ENCODE data around the gene GID8.

The GID8 gene

GRCh38 chr20:62980380-62980960 is 42.5 kb downstream of the GID8 start:
- Histone ChIP-seq H3K4me1 (ENCODE audit: control insufficient read depth, insufficient read depth, low read length) (0 out of 2 replicates have a peak, but pooled peaks cover 5% of the 10 kb centered on the region), H3K4me3 (ENCODE audit: low read length) (no peak overlapping the region), H3K27me3 (ENCODE audit: control insufficient read depth, insufficient read depth, low read length) (no peaks in the 10 kb centered on the region), H3K36me3 (ENCODE audit: control insufficient read depth, insufficient read depth, low read length) (no peaks in the 10 kb centered on the region), H3K9me3 (ENCODE audit: control insufficient read depth, insufficient read depth, low read length) (no peaks in the 10 kb centered on the region), H3K27ac (ENCODE audit: low read length) (no peak overlapping the region)
- WGBS (ENCODE audit: insufficient coverage, insufficient read length) = no CpG with 5 or more reads among the region's 19 CpGs
- DNase-seq (ENCODE audit: low read depth, low spot score) = no peak

- WGBS (ENCODE audit: insufficient coverage, insufficient read length) = no CpG with 5 or more reads among the region's 28 CpGs
- Histone ChIP-seq H3K36me3 (ENCODE audit: control insufficient read depth, insufficient read depth, low read length) (no peaks in the 10 kb centered on the region), H3K4me1 (ENCODE audit: control insufficient read depth, insufficient read depth, low read length) (0 out of 2 replicates have a peak, but pooled peaks cover 5% of the 10 kb centered on the region), H3K27me3 (ENCODE audit: control insufficient read depth, insufficient read depth, low read length) (no peaks in the 10 kb centered on the region), H3K4me3 (ENCODE audit: low read length) (no peak overlapping the region), H3K9me3 (ENCODE audit: control insufficient read depth, insufficient read depth, low read length) (no peaks in the 10 kb centered on the region), H3K27ac (ENCODE audit: low read length) (no peak overlapping the region)
- DNase-seq (ENCODE audit: low read depth, low spot score) = no peak
These were observed 43.0 kb downstream of the GID8 start for GRCh38 chr20:62980970-62981369.

DNA sequence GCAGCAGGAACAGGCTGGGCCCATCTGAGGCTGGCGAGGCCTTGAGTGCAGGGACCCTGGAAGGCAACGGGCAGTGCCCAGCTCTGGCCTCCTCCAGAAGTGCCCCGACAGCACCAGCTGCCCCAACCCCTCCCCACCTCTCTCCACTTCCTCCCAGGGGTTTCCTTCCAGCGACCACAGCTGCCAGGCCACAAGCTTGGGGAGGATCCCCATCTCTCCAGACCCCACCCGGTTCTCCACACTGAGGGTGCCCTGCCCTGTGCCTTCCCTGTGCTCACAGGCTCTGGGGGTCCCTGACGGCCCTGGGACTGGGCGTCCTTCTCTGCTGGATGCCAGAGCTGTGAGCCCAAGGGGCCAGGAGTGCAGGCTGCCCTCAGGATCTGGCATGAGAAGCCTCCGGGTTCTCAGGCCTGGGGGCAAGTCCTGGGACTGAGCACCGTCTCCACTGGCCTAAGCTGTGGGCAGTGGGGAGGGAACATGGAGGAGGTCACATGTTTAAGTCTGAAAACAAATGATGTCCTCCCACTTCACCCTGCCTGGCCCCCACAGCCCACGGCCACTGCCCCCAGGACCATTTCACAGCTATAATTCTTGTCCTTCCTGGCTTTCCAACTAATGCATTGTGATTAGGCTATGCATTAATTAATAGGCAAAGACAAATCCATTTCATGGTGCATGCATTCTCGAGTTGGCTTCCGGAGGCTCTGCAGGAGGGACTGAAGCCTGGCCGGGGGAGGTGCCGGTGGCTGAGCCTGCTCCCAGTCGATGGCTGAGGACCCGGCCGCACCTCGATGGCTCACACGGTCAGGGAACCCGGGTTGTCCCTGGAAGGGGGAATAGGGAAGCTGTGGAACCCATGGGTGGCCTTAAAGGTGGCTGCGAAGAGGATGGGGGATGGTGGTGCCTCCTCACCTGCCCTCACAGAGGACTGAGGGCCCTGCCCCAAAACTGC is 44.5 kb downstream of the GID8 start:
- Histone ChIP-seq H3K4me3 (ENCODE audit: low read length) (no peak overlapping the region), H3K27ac (ENCODE audit: low read length) (no peak overlapping the region), H3K27me3 (ENCODE audit: control insufficient read depth, insufficient read depth, low read length) (no peaks in the 10 kb centered on the region), H3K4me1 (ENCODE audit: control insufficient read depth, insufficient read depth, low read length) (peaks cover 9% of the 10 kb centered on the region), H3K36me3 (ENCODE audit: control insufficient read depth, insufficient read depth, low read length) (no peaks in the 10 kb centered on the region), H3K9me3 (ENCODE audit: control insufficient read depth, insufficient read depth, low read length) (no peaks in the 10 kb centered on the region)
- DNase-seq (ENCODE audit: low read depth, low spot score) = no peak
- no CpG with 5 or more reads among the region's 21 CpGs for WGBS (ENCODE audit: insufficient coverage, insufficient read length)

DNA sequence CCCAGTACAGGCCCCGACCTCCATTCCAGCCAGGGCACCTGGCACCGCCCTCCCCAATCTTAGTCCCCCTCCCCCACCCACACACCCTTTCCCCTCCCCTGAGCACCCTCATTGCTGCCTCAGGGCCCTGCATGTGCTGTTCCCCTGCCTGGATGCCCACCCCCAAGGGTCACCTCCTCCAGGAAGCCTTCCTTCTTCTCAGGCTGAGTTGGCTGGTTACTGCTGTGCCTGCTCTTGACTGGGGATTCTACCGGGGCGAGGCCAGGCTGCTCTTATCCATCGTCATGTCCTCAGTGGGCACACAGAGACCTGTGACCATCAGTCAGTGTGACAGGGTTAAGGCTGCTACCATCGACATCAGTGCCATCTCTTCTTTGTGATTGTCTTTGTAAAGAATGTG is 45.3 kb downstream of the GID8 start:
- Histone ChIP-seq H3K4me3 (ENCODE audit: low read length) (no peak overlapping the region), H3K27ac (ENCODE audit: low read length) (no peak overlapping the region), H3K36me3 (ENCODE audit: control insufficient read depth, insufficient read depth, low read length) (no peaks in the 10 kb centered on the region), H3K4me1 (ENCODE audit: control insufficient read depth, insufficient read depth, low read length) (peaks cover 9% of the 10 kb centered on the region), H3K27me3 (ENCODE audit: control insufficient read depth, insufficient read depth, low read length) (no peaks in the 10 kb centered on the region), H3K9me3 (ENCODE audit: control insufficient read depth, insufficient read depth, low read length) (no peaks in the 10 kb centered on the region)
- WGBS (ENCODE audit: insufficient coverage, insufficient read length) = no CpG with 5 or more reads among the region's 6 CpGs
- DNase-seq (ENCODE audit: low read depth, low spot score) = no peak

DNA sequence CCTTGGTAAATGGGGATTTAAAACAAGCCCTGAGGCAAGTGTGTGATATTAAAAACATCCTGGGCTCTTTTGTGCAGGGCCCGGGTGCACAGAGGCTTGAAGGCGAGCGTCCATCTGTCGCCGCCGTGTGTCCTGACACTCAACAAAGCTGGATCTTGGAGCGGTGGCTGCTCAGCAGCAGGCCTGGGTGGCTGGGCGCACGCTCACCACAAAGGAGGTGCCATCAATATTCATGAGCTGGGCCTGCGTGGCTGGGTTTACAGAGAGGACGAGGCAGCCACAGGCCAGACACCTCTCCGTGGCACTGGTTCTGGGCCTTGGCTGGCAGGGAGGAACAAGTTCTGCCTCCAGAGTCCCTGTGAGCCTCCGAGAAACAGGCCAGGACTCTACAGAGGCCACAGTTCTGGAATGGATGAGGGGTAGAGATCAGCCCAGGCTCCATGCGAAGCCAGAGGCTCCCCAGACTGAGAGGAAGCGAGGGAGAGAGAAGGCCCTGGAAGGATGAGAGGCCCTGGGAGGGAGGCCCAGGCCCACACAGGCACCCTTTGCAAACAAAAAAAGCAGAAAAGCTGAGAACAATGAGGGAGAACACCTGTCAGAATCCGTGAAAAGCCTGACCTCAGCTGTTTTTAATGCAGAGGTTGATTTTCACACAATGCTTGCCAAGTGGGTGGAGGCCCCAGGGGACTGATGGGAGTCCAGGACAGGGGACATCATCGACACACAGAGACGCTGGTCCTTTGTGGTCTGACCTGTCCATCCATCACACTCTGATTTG is 46.9 kb downstream of the GID8 start:
- Histone ChIP-seq H3K36me3 (ENCODE audit: control insufficient read depth, insufficient read depth, low read length) (no peaks in the 10 kb centered on the region), H3K4me1 (ENCODE audit: control insufficient read depth, insufficient read depth, low read length) (peaks cover 7% of the 10 kb centered on the region), H3K4me3 (ENCODE audit: low read length) (no peak overlapping the region), H3K9me3 (ENCODE audit: control insufficient read depth, insufficient read depth, low read length) (no peaks in the 10 kb centered on the region), H3K27ac (ENCODE audit: low read length) (no peak overlapping the region), H3K27me3 (ENCODE audit: control insufficient read depth, insufficient read depth, low read length) (no peaks in the 10 kb centered on the region)
- WGBS (ENCODE audit: insufficient coverage, insufficient read length) = no CpG with 5 or more reads among the region's 18 CpGs
- no peak for DNase-seq (ENCODE audit: low read depth, low spot score)

- Histone ChIP-seq H3K4me1 (ENCODE audit: control insufficient read depth, insufficient read depth, low read length) (peaks cover 5% of the 10 kb centered on the region), H3K27me3 (ENCODE audit: control insufficient read depth, insufficient read depth, low read length) (no peaks in the 10 kb centered on the region), H3K4me3 (ENCODE audit: low read length) (no peak overlapping the region), H3K27ac (ENCODE audit: low read length) (no peak overlapping the region), H3K36me3 (ENCODE audit: control insufficient read depth, insufficient read depth, low read length) (no peaks in the 10 kb centered on the region), H3K9me3 (ENCODE audit: control insufficient read depth, insufficient read depth, low read length) (no peaks in the 10 kb centered on the region)
- no peak for DNase-seq (ENCODE audit: low read depth, low spot score)
- no CpG with 5 or more reads among the region's 14 CpGs for WGBS (ENCODE audit: insufficient coverage, insufficient read length)
These were observed 47.5 kb downstream of the GID8 start for GRCh38 chr20:62985444-62985778.

DNA sequence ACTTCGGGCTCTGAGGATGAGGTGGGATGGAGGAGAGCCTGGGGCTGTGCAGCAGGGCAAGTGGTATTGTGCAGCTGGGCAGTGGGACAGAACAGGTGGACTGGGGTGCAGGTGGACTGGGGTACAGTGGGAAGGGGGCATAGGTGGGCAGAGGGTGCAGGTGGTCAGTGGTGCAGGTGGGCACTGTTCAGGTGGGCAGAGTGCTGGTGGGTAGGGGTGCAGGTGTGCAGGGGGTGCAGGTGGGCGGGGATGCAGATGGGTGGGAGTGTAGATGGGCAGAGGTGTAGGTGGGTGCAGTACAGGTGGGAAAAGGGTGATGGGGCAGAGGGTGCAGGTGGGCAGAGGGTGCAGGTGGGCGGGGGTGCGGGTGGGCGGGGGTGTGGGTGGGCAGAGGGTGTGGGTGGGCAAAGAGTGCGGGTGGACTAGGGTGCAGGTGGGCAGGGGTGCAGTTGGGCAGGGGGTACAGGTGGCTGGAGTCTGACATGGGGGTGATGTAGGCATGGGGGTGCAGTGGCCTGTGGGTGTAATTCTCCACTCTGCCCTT is 48.4 kb downstream of the GID8 start:
- Histone ChIP-seq H3K27ac (ENCODE audit: low read length) (no peak overlapping the region), H3K36me3 (ENCODE audit: control insufficient read depth, insufficient read depth, low read length) (no peaks in the 10 kb centered on the region), H3K9me3 (ENCODE audit: control insufficient read depth, insufficient read depth, low read length) (no peaks in the 10 kb centered on the region), H3K27me3 (ENCODE audit: control insufficient read depth, insufficient read depth, low read length) (no peaks in the 10 kb centered on the region), H3K4me1 (ENCODE audit: control insufficient read depth, insufficient read depth, low read length) (peaks cover 5% of the 10 kb centered on the region), H3K4me3 (ENCODE audit: low read length) (no peak overlapping the region; the same call in 1 of the 2 replicates)
- no peak for DNase-seq (ENCODE audit: low read depth, low spot score)
- WGBS (ENCODE audit: insufficient coverage, insufficient read length) = no CpG with 5 or more reads among the region's 6 CpGs

DNA sequence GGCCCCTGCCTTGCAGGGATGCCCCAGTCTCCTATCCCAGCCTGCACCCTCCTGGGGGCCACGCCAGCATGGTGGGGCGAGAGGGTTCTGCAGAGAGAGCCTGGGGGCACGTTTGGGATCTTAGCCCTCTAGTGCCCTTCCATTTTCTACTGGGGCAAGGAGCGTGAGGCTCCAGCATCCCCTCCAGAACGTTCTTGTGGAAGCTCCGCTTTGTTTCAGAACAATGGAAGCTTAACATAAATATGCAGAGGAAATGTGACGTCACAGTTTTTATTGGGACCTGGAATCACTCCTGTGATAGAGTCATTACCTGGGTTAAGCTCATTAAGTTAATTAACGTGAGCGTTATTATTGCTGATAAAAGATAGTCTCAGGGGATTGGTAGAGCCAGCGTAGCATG is 49.2 kb downstream of the GID8 start:
- H3K36me3 ChIP-seq (ENCODE audit: control insufficient read depth, insufficient read depth, low read length) = no peaks in the 10 kb centered on the region
- DNase-seq (ENCODE audit: low read depth, low spot score) = no peak
- no CpG with 5 or more reads among the region's 10 CpGs for WGBS (ENCODE audit: insufficient coverage, insufficient read length)
- H3K27ac ChIP-seq (ENCODE audit: low read length) = no peak overlapping the region
- no peaks in the 10 kb centered on the region for H3K27me3 ChIP-seq (ENCODE audit: control insufficient read depth, insufficient read depth, low read length)
- peaks cover 5% of the 10 kb centered on the region for H3K4me1 ChIP-seq (ENCODE audit: control insufficient read depth, insufficient read depth, low read length)
- H3K9me3 ChIP-seq (ENCODE audit: control insufficient read depth, insufficient read depth, low read length) = no peaks in the 10 kb centered on the region
- H3K4me3 ChIP-seq (ENCODE audit: low read length) = no peak overlapping the region

DNA sequence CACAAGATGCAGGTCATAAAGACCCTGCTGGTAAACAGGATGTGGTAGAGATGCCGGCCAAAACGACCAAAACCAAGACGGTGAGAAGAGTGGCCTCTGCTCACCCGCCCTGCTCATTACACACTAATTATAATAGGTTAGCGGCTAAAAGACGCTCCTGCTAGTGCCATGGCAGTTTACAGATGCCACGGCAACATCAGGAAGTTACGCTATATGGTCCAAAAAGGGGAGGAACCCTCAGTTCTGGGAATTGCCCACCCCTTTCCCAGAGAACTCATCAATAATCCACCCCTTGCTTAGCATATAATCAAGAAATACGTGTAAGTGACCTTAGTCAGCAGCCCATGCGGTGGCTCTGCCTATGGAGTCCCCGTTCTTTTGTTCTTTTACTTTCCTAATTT is 51.3 kb downstream of the GID8 start:
- DNase-seq (ENCODE audit: low read depth, low spot score) = no peak
- Histone ChIP-seq H3K4me1 (ENCODE audit: control insufficient read depth, insufficient read depth, low read length) (peaks cover 5% of the 10 kb centered on the region), H3K27ac (ENCODE audit: low read length) (no peak overlapping the region), H3K36me3 (ENCODE audit: control insufficient read depth, insufficient read depth, low read length) (no peaks in the 10 kb centered on the region), H3K27me3 (ENCODE audit: control insufficient read depth, insufficient read depth, low read length) (no peaks in the 10 kb centered on the region), H3K9me3 (ENCODE audit: control insufficient read depth, insufficient read depth, low read length) (no peaks in the 10 kb centered on the region), H3K4me3 (ENCODE audit: low read length) (no peak overlapping the region)
- no CpG with 5 or more reads among the region's 11 CpGs for WGBS (ENCODE audit: insufficient coverage, insufficient read length)

DNA sequence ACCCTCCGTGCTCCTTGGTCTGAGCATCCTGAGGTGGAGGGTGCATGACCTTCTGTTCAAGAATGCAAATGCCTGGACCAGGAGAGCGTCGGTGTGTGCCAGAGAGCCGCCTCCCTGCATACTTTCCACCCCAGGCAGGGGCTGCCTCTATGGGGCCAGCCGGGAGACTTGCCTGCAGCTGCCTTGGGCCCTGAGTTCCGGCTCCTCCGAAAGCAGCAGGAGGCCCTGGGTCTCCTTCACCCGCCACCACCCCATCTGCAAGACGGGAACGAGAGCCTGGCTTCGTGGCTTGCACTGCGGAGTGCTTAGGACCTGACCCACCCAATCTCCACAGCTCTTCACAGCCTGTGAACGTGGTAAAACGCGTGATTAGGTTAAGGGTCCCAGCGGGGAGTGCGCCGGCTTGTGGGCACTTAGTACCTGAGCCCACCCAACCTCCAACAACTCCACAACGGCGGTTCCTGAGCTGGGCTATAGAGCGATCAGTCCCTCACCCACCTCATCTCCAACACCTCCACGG is 52.4 kb downstream of the GID8 start:
- no peak overlapping the region for H3K4me3 ChIP-seq (ENCODE audit: low read length)
- DNase-seq (ENCODE audit: low read depth, low spot score) = no peak
- H3K4me1 ChIP-seq (ENCODE audit: control insufficient read depth, insufficient read depth, low read length) = peaks cover 5% of the 10 kb centered on the region
- H3K27ac ChIP-seq (ENCODE audit: low read length) = no peak overlapping the region
- no CpG with 5 or more reads among the region's 22 CpGs for WGBS (ENCODE audit: insufficient coverage, insufficient read length)
- no peaks in the 10 kb centered on the region for H3K27me3 ChIP-seq (ENCODE audit: control insufficient read depth, insufficient read depth, low read length)
- no peaks in the 10 kb centered on the region for H3K9me3 ChIP-seq (ENCODE audit: control insufficient read depth, insufficient read depth, low read length)
- no peaks in the 10 kb centered on the region for H3K36me3 ChIP-seq (ENCODE audit: control insufficient read depth, insufficient read depth, low read length)

Data from iPS DF 6.9 (cell line).